GM23338 (cell line): ENCODE measurements around the gene RSRC1. TPM values are rescaled to one million over a fixed set of nuclear protein-coding genes. Genes with fewer than 3 reads are reported as not detected.

Experiments
- ATAC-seq: fragments of 200-7000 bp; cut with Tn5 transposase; 3 replicates; pipeline ENCODE4 v1.9.1; 2020
- DNase-seq: peaks from one replicate; pipeline ENCODE4 v3.0.0-alpha.2; 2015; ENCODE audit warnings: low spot score
- H2AFZ ChIP-seq: fragments of 200-600 bp; sonication (generic); 2 replicates; pipeline ENCODE4 v1.8.0; 2016; ENCODE audit warnings: antibody characterized with exemption, mild to moderate bottlenecking, moderate library complexity
- H3F3A ChIP-seq: fragments of 200-600 bp; sonication (generic); replicated peaks from 2 replicates; pipeline ENCODE4 v1.8.0; 2017; ENCODE audit warnings: antibody characterized with exemption, mixed run types, low read depth
- H3K27ac ChIP-seq: fragments of 200-600 bp; sonication (generic); 2 replicates; pipeline ENCODE4 v1.6.1; 2016; ENCODE audit warnings: low read depth
- H3K27me3 ChIP-seq: fragments of 200-600 bp; sonication (generic); 2 replicates; pipeline ENCODE4 v1.8.0; 2016; ENCODE audit warnings: mild to moderate bottlenecking, mixed run types, moderate library complexity; ENCODE audit not compliant: insufficient read depth
- H3K36me3 ChIP-seq: fragments of 200-600 bp; sonication (generic); 2 replicates; pipeline ENCODE4 v1.8.0; 2016; ENCODE audit warnings: mild to moderate bottlenecking; ENCODE audit not compliant: insufficient read depth
- H3K4me1 ChIP-seq: fragments of 200-600 bp; sonication (generic); 2 replicates; pipeline ENCODE4 v1.8.0; 2016; ENCODE audit warnings: mild to moderate bottlenecking, moderate library complexity; ENCODE audit not compliant: insufficient read depth
- H3K4me2 ChIP-seq: fragments of 200-600 bp; sonication (generic); 2 replicates; pipeline ENCODE4 v1.7.1; 2017; ENCODE audit warnings: mixed run types
- H3K4me3 ChIP-seq: fragments of 200-600 bp; sonication (generic); 2 replicates; pipeline ENCODE4 v1.6.1; 2016; ENCODE audit warnings: mixed run types
- H3K79me2 ChIP-seq: fragments of 200-600 bp; sonication (generic); replicated peaks from 2 replicates; pipeline ENCODE4 v1.8.0; 2017; ENCODE audit warnings: mild to moderate bottlenecking; ENCODE audit not compliant: insufficient read depth
- H3K9me2 ChIP-seq: fragments of 200-600 bp; sonication (generic); 2 replicates; pipeline ENCODE4 v1.8.0; 2017; ENCODE audit not compliant: insufficient read depth
- H4K20me1 ChIP-seq: fragments of 200-600 bp; sonication (generic); replicated peaks from 2 replicates; pipeline ENCODE4 v1.8.0; 2017; ENCODE audit warnings: mild to moderate bottlenecking; ENCODE audit not compliant: insufficient read depth
- H3K27ac Mint-ChIP-seq: 2 replicates; pipeline ENCODE4 v1.8.0; 2020; ENCODE audit warnings: inconsistent platforms, mild to moderate bottlenecking, moderate library complexity, mixed read lengths
- H3K27me3 Mint-ChIP-seq: 3 replicates; pipeline ENCODE4 v1.8.0; 2022; ENCODE audit warnings: low read depth, mild to moderate bottlenecking, moderate library complexity, mixed read lengths, inconsistent platforms; ENCODE audit not compliant: insufficient read depth, poor library complexity
- H3K36me3 Mint-ChIP-seq: 3 replicates; pipeline ENCODE4 v1.8.0; 2021; ENCODE audit warnings: low read depth, mild to moderate bottlenecking, inconsistent platforms, moderate library complexity, mixed read lengths
- H3K4me1 Mint-ChIP-seq: 3 replicates; pipeline ENCODE4 v1.8.0; 2020; ENCODE audit warnings: mild to moderate bottlenecking, inconsistent platforms, mixed read lengths
- H3K4me3 Mint-ChIP-seq: 3 replicates; pipeline ENCODE4 v1.8.0; 2021; ENCODE audit warnings: moderate library complexity, mild to moderate bottlenecking, inconsistent platforms, mixed read lengths
- H3K9me3 Mint-ChIP-seq: 3 replicates; pipeline ENCODE4 v1.8.0; 2020; ENCODE audit warnings: moderate library complexity, mild to moderate bottlenecking, inconsistent platforms, mixed read lengths
- CREB1 ChIP-seq: fragments of 250-450 bp; sonication (Bioruptor Pico); IDR thresholded peaks from 2 replicates; pipeline ENCODE4 v1.5.0; 2020; ENCODE audit warnings: low read depth, mild to moderate bottlenecking, moderate library complexity
- EZH2 ChIP-seq: fragments of 200-600 bp; sonication (generic); IDR thresholded peaks from one replicate; pipeline ENCODE4 v1.8.0; 2017; ENCODE audit warnings: antibody characterized with exemption, mild to moderate bottlenecking, low read depth; ENCODE audit not compliant: unreplicated experiment
- EZH2phosphoT487 ChIP-seq: fragments of 200-600 bp; sonication (generic); IDR thresholded peaks from one replicate; pipeline ENCODE4 v1.8.1; 2018; ENCODE audit warnings: antibody characterized with exemption; ENCODE audit not compliant: unreplicated experiment
- JUNB ChIP-seq: IDR thresholded peaks from one replicate; pipeline ENCODE4 v1.6.1; 2016; ENCODE audit warnings: antibody characterized with exemption; ENCODE audit not compliant: unreplicated experiment
- NANOG ChIP-seq: IDR thresholded peaks from 2 replicates; pipeline ENCODE4 v1.6.1; 2016; ENCODE audit warnings: antibody characterized with exemption, borderline replicate concordance
- REST ChIP-seq: IDR thresholded peaks from one replicate; pipeline ENCODE4 v1.6.1; 2018; ENCODE audit warnings: antibody characterized with exemption; ENCODE audit not compliant: unreplicated experiment
- STAT1 ChIP-seq: IDR thresholded peaks from one replicate; pipeline ENCODE4 v1.6.1; 2016; ENCODE audit warnings: antibody characterized with exemption; ENCODE audit not compliant: unreplicated experiment
- polyA plus RNA-seq: library from polyadenylated mRNA; unstranded; fragments of >200 nt; fragmentation: Nextera tagmentation; extraction: Ambion mirVana; gene quantifications from 2 replicates; pipeline ENCODE4 v1.2.1, GENCODE V29; 2016
- total RNA-seq: library from RNA; depleted of rRNA; stranded (reverse); fragments of >200 nt; shearing (Covaris generic); gene quantifications from 2 replicates; pipeline ENCODE4 v1.2.3, GENCODE V29; 2014
- TF ChIP-seq, protein P1 (sequence below): IDR thresholded peaks from 2 replicates; pipeline ENCODE4 v1.6.1; 2016; ENCODE audit warnings: antibody characterized with exemption

Gene RSRC1
- total and polyA plus RNA-seq, 2 experiments from 2014 or later = 32.5 to 76.8 TPM

- TF ChIP-seq REST (no peak), STAT1 (no peak), CREB1 (CRISPR knock-in tag) (no peak), EZH2phosphoT487 (no peak), EZH2 (no peak), JUNB (no peak), NANOG (no peak)
- TF ChIP-seq, protein P1, sequence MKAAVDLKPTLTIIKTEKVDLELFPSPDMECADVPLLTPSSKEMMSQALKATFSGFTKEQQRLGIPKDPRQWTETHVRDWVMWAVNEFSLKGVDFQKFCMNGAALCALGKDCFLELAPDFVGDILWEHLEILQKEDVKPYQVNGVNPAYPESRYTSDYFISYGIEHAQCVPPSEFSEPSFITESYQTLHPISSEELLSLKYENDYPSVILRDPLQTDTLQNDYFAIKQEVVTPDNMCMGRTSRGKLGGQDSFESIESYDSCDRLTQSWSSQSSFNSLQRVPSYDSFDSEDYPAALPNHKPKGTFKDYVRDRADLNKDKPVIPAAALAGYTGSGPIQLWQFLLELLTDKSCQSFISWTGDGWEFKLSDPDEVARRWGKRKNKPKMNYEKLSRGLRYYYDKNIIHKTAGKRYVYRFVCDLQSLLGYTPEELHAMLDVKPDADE = no peak
Measured at GRCh38 chr3:158165730-158166129, 55.8 kb downstream of the RSRC1 start (continued).

GRCh38 chr3:158166223-158166622, 56.3 kb downstream of the RSRC1 start:
- no peaks in the 10 kb centered on the region for H3K36me3 ChIP-seq
- Mint-ChIP-seq H3K36me3 (no peaks in the 10 kb centered on the region), H3K27ac (no peak overlapping the region), H3K9me3 (no peaks in the 10 kb centered on the region), H3K4me3 (no peak overlapping the region), H3K27me3 (no peaks in the 10 kb centered on the region), H3K4me1 (peaks cover 4% of the 10 kb centered on the region; the same call in 1 of the 3 replicates)
- H3K27me3 ChIP-seq = no peaks in the 10 kb centered on the region
- 0 out of 2 replicates have a peak, but pooled peaks cover 3% of the 10 kb centered on the region for H3K4me1 ChIP-seq
- no peak overlapping the region for H3K27ac ChIP-seq
- no peak for DNase-seq
- no peak for TF ChIP-seq CREB1 (CRISPR knock-in tag)
- H3K9me2 ChIP-seq = no peaks in the 10 kb centered on the region
- no peak overlapping the region for H3K4me3 ChIP-seq
- no peaks in the 10 kb centered on the region for H3F3A ChIP-seq
- no peak overlapping the region for H3K4me2 ChIP-seq
- no peaks in the 10 kb centered on the region for H4K20me1 ChIP-seq
- H3K79me2 ChIP-seq = no peaks in the 10 kb centered on the region
- H2AFZ ChIP-seq = no peak overlapping the region
- ATAC-seq = no peak
